GM18517 (cell line): ENCODE measurements around the gene BLZF1.
"Not testable (repeated sequence)": the region's sequence is repeated elsewhere in the genome, so short reads cannot be mapped to it uniquely, and the experiment has no call there.

Experiments
- ATAC-seq: cut with Tn5 transposase; IDR thresholded peaks from one replicate; pipeline ENCODE4 v1.9.1; 2021; ENCODE audit warnings: mild to moderate bottlenecking, moderate library complexity; ENCODE audit not compliant: unreplicated experiment

Gene BLZF1

GRCh38 chr1:169367686-169368405 is at the start of gene BLZF1, which contains the start of gene NME7:
Gene BLZF1 (plus strand): TSS chr1:169368195. CDS start chr1:169369523, 1,328 bp downstream.
Gene NME7 (minus strand): TSS chr1:169367797. CDS start chr1:169367710, 87 bp downstream.
- peak; percentile 93 for ATAC-seq

GRCh38 chr1:169318536-169319244 is 49.3 kb upstream of the BLZF1 start:
- ATAC-seq = no peak

DNA sequence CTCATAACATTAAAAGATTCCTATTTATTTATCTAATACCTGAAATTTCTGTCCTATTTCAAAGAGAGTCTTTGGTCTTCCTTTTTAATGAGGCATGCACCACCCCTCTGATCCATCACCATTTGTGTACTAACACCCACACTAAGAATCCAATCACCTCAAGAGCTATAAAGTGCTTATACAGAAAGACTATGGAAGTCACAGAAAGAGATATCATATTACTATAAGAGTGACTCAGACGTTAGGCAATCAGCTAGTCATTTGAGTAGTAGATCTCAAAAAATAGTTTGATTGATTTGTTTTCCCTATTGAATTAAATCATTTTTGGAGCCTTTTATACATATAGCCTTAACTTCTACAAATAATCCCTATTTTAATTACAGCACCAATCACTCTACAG is 46.5 kb upstream of the BLZF1 start:
- ATAC-seq = no peak

GRCh38 chr1:169322138-169322537 is 45.9 kb upstream of the BLZF1 start:
- no peak for ATAC-seq

GRCh38 chr1:169325117-169325516 is 42.9 kb upstream of the BLZF1 start:
- ATAC-seq = no peak

GRCh38 chr1:169326261-169326955 is 41.6 kb upstream of the BLZF1 start:
- peak; percentile 26 for ATAC-seq

DNA sequence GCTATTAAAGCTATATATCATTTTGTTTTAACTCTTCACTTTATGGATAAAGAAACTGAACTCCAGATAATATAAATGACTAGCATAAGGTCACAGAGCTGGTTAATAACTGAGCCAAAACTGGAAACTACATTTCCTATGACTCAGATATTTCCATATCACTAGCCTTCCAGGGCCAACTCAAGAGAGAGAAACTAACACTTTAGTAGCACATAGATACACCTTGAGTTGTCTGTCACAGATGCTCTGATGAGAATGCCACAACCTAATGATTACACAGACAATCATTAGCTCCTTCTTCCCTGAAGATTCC is 41.1 kb upstream of the BLZF1 start:
- ATAC-seq = peak; percentile 98

- no peak for ATAC-seq
Measured at GRCh38 chr1:169327875-169328274, 40.1 kb upstream of the BLZF1 start.

GRCh38 chr1:169329383-169329782 is 38.6 kb upstream of the BLZF1 start:
- ATAC-seq = no peak

DNA sequence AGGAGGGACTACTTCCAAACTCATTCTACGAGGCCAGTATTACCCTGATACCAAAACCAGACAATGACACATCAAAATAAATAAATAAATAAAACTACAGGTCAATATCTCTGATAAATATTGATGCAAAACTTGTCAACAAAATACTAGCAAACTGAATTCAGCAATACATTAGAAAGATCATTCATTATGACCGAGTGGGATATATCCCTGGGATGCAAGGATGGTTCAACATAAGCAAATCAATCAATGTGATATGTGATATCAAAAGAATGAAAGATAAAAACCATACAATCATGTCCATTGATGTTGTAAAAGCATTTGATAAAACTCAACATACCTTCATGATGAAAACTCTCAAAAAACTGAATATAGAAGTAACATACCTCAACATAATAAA is 37.1 kb upstream of the BLZF1 start:
- no peak for ATAC-seq

- not testable (repeated sequence) for ATAC-seq
Measured at GRCh38 chr1:169334727-169335126, 33.3 kb upstream of the BLZF1 start.

- not testable (repeated sequence) for ATAC-seq
Measured at GRCh38 chr1:169336947-169337715, 30.9 kb upstream of the BLZF1 start.

GRCh38 chr1:169338617-169339016 is 29.4 kb upstream of the BLZF1 start:
- ATAC-seq = no peak

GRCh38 chr1:169339773-169340172 is 28.2 kb upstream of the BLZF1 start:
- no peak for ATAC-seq

DNA sequence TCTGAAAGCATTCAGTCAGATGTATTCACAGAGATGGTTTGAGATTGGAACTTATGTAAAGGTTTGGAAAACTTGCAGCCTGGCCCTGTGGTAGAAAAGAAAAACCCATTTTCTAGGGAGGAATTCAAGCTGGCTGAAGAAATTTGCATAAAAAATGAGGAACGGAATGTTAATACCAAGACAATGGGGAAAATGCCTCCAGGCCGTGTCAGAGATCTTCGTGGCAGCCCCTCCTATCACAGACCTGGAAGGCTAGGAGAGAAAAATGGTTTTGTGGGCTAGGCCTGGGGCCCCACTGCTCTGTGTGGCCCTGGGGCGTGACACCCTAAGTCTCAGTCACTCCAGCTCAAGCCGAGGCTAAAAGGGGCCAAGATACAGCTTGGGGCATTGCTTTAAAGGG is 27.1 kb upstream of the BLZF1 start:
- no peak for ATAC-seq

- ATAC-seq = not testable (repeated sequence)
Measured at GRCh38 chr1:169342096-169342495, 25.9 kb upstream of the BLZF1 start.

GRCh38 chr1:169345511-169345910 is 22.5 kb upstream of the BLZF1 start:
- ATAC-seq = no peak

DNA sequence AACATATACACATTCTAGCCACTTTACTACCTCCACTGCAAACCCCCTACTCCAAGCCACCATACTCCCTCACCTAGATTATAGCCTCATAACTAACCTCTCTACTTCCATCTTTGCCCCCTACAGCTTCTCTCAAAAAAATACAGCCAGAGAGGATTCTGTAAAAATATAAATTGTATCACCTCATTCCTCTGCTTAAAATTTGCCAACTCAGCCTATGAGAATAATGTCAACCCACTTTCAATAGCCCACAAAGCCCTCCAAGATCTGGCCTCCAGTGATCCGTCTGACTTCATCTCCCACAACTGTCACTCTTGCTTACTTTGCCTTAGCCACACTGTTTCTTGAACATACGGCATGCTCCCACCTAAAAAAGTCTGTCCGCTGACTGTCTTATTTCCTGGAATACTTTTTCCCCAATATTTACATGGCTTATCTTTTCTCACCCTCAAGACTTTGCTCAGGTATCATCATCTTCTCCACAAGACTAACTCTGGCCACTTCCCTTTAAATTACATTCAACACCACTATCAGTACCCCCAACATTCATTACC is 21.9 kb upstream of the BLZF1 start:
- no peak for ATAC-seq

DNA sequence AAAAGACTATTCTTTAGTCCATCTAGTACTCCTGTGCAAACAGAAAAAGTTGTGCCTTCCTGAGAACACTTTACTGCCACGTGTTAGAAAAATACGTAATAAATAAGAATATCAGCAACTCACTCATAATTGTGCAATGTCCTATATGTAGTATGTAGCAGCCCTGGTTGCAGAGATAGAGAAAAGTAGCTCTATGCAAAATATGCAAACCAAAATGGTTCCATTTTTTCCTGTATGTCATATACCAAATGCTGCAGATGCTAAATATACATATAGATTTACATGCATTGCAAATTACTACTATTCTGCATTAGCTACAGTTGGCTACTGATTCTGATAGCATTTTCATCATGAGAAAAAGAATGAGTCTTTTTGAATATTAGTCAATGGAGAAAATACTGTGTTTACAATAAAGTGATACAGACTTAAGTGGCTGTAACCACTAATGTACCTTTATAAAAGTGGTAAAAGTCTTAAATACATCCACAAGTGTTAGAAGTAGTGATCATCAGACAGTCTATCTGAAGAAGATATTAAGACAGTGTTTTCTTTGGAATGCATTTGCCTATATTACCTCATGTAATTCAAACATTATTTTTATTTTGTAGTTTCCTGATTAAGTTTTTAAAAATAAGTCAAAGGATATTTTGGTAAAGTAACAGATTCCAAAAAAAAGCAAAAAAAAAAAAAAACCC is 20.2 kb upstream of the BLZF1 start:
- ATAC-seq = no peak

DNA sequence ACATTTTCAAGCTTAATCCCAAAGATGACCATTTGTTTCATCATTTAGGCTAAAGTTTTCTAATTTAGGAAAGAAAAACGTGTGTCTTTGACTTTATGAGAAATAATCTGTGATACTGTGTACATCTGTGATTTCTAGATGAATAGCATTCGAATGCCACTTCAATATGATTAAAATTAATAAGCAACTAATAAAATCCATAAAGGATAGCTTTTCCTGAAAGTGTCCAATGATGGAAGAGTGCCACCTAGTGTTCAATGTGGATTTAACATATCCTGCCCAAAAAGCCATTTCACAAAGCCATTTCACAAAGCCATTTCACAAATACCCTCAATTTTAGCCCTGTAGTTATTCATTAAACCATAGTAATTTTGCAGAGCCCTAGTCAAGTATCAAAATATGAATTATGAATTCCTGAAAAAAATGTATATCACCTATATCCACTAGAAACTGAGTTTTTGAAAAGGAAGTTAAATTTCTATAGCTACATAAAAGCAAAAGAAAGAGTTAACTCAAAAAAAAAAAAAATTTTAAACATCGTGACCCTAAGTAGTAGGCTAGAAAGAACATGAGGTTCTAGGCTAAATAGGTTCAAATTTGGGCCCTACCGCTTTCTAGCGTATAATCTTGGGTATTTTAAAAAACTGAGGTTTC is 19.5 kb upstream of the BLZF1 start:
- ATAC-seq = no peak
